ENCODE measurements around the gene ISCA1.
A peak's percentile ranks its signal among the peaks of the same experiment; 100 is the strongest.

Gene ISCA1

GRCh38 chr9:86282077-86282978, at the start of gene ISCA1:
Gene ISCA1 (minus strand): TSS chr9:86282538. CDS start chr9:86282458, 80 bp downstream.
- TF ChIP-seq CTCF (IDR thresholded peaks at IDR 0.05): no peak
- Mint-ChIP-seq H3K36me3 (ENCODE audit: low read depth) (peaks cover 4% of the 10 kb centered on the region), H3K27ac (peak within 1 kb of the TSS; percentile 93), H3K9me3 (no peaks in the 10 kb centered on the region), H3K4me1 (peaks cover 50% of the 10 kb centered on the region), H3K4me3 (peak within 1 kb of the TSS; percentile 86), H3K27me3 (ENCODE audit: low read depth, poor library complexity) (peaks cover 5% of the 10 kb centered on the region)
- DNase-seq: peak; percentile 100

GRCh38 chr9:86330186-86330585, 47.8 kb upstream of the ISCA1 start:
- TF ChIP-seq CTCF (IDR thresholded peaks at IDR 0.05): no peak
- H3K4me3 Mint-ChIP-seq: no peak overlapping the region
- H3K4me1 Mint-ChIP-seq: no peaks in the 10 kb centered on the region
- DNase-seq: no peak
- no peaks in the 10 kb centered on the region for H3K9me3 Mint-ChIP-seq
- peaks cover 67% of the 10 kb centered on the region for H3K36me3 Mint-ChIP-seq (ENCODE audit: low read depth)
- no peaks in the 10 kb centered on the region for H3K27me3 Mint-ChIP-seq (ENCODE audit: low read depth, poor library complexity)
- H3K27ac Mint-ChIP-seq: no peak overlapping the region

GRCh38 chr9:86329649-86330048, 47.3 kb upstream of the ISCA1 start:
- TF ChIP-seq CTCF (IDR thresholded peaks at IDR 0.05): no peak
- DNase-seq: no peak
- H3K9me3 Mint-ChIP-seq: no peaks in the 10 kb centered on the region
- no peak overlapping the region for H3K4me3 Mint-ChIP-seq
- peak overlapping the region; percentile 15 for H3K27ac Mint-ChIP-seq
- H3K36me3 Mint-ChIP-seq (ENCODE audit: low read depth): peaks cover 61% of the 10 kb centered on the region
- no peaks in the 10 kb centered on the region for H3K27me3 Mint-ChIP-seq (ENCODE audit: low read depth, poor library complexity)
- no peaks in the 10 kb centered on the region for H3K4me1 Mint-ChIP-seq

- peaks cover 58% of the 10 kb centered on the region for H3K36me3 Mint-ChIP-seq (ENCODE audit: low read depth)
- H3K9me3 Mint-ChIP-seq: no peaks in the 10 kb centered on the region
- H3K4me3 Mint-ChIP-seq: no peak overlapping the region
- DNase-seq: no peak
- H3K27me3 Mint-ChIP-seq (ENCODE audit: low read depth, poor library complexity): no peaks in the 10 kb centered on the region
- H3K4me1 Mint-ChIP-seq: no peaks in the 10 kb centered on the region
- TF ChIP-seq CTCF (IDR thresholded peaks at IDR 0.05): no peak
- no peak overlapping the region for H3K27ac Mint-ChIP-seq
Measured at GRCh38 chr9:86328156-86328555, 45.8 kb upstream of the ISCA1 start.

- H3K27me3 Mint-ChIP-seq (ENCODE audit: low read depth, poor library complexity): no peaks in the 10 kb centered on the region
- H3K27ac Mint-ChIP-seq: no peak overlapping the region
Measured at GRCh38 chr9:86326536-86326935, 44.2 kb upstream of the ISCA1 start.

More at GRCh38 chr9:86326536-86326935, 44.2 kb upstream of the ISCA1 start:
- Mint-ChIP-seq H3K4me3 (no peak overlapping the region), H3K9me3 (no peaks in the 10 kb centered on the region), H3K4me1 (no peaks in the 10 kb centered on the region), H3K36me3 (ENCODE audit: low read depth) (peaks cover 56% of the 10 kb centered on the region)
- no peak for TF ChIP-seq CTCF (IDR thresholded peaks at IDR 0.05)
- no peak for DNase-seq
